Panc1 (cell line): Measurements from ENCODE around the gene TMEM9B. TPM values are rescaled to one million over a fixed set of nuclear protein-coding genes. Genes with fewer than 3 reads are reported as not detected.

Experiments
- ATAC-seq: fragments of 200-7000 bp; cut with Tn5 transposase; 2 replicates; pipeline ENCODE4 v1.9.1; 2020; ENCODE audit warnings: mild to moderate bottlenecking, moderate library complexity
- BruUV-seq: library from RNA; stranded (reverse); fragments of 400-500 nt; replicated peaks from 2 replicates; lab custom pipeline; 2021; lab: Mats Ljungman, UMichigan
- CTCF ChIA-PET: fragments of 300-600 bp; sonication (Branson Sonifier 250); formaldehyde crosslinking; loops from one replicate; lab custom pipeline; 2022; ENCODE audit warnings: antibody characterized with exemption; lab: Charles Lee
- POLR2A ChIA-PET: fragments of 300-600 bp; sonication (Branson Sonifier 250); formaldehyde crosslinking; loops from one replicate; lab custom pipeline; 2022; ENCODE audit warnings: antibody characterized with exemption; lab: Charles Lee
- DNase-seq: peaks from one replicate; pipeline ENCODE4 v3.0.0-alpha.2; 2010; ENCODE audit warnings: low read depth, low spot score
- H3K27ac ChIP-seq: 2 replicates; pipeline ENCODE4 v1.5.1; 2011; ENCODE audit warnings: mild to moderate bottlenecking, low read length, inconsistent platforms
- H3K27me3 ChIP-seq: fragments of 200-500 bp; sonication (Bioruptor generic); 2 replicates; pipeline ENCODE4 v1.6.0; 2014; ENCODE audit warnings: low read length, inconsistent platforms; ENCODE audit not compliant: control insufficient read depth, insufficient read depth
- H3K36me3 ChIP-seq: fragments of 200-500 bp; sonication (Bioruptor generic); 2 replicates; pipeline ENCODE4 v1.5.1; 2014; ENCODE audit warnings: inconsistent platforms, mild to moderate bottlenecking, low read length, moderate library complexity; ENCODE audit not compliant: control insufficient read depth, insufficient read depth
- H3K4me1 ChIP-seq: 2 replicates; pipeline ENCODE4 v1.5.1; 2011; ENCODE audit warnings: inconsistent platforms, mild to moderate bottlenecking, low read length, moderate library complexity; ENCODE audit not compliant: control insufficient read depth, insufficient read depth
- H3K4me3 ChIP-seq, 2 experiments: 2 replicates each; pipeline ENCODE4 v1.5.1; 2011 to 2012; ENCODE audit warnings: low read depth in 2 of 2, low read length in 2 of 2, mild to moderate bottlenecking in 2 of 2, inconsistent platforms in 1 of 2, moderate library complexity in 1 of 2
- H3K9me3 ChIP-seq: fragments of 200-500 bp; sonication (Bioruptor generic); 2 replicates; pipeline ENCODE4 v1.5.1; 2014; ENCODE audit warnings: low read depth, mild to moderate bottlenecking, inconsistent platforms, low read length, moderate library complexity; ENCODE audit not compliant: control insufficient read depth, insufficient read depth
- CTCF ChIP-seq: fragments of 450-650 bp; IDR thresholded peaks from 2 replicates; pipeline ENCODE4 v1.5.1; 2017; ENCODE audit warnings: mild to moderate bottlenecking
- POLR2AphosphoS5 ChIP-seq: IDR thresholded peaks from 2 replicates; pipeline ENCODE4 v1.6.1; 2012; ENCODE audit warnings: mild to moderate bottlenecking, low read depth, low read length, moderate library complexity
- SIN3A ChIP-seq: IDR thresholded peaks from 2 replicates; pipeline ENCODE4 v1.6.1; 2012; ENCODE audit warnings: low read depth, mild to moderate bottlenecking, low read length, moderate library complexity, borderline replicate concordance; ENCODE audit not compliant: insufficient read depth
- TCF7L2 ChIP-seq: IDR thresholded peaks from 2 replicates; pipeline ENCODE4 v1.6.1; 2011; ENCODE audit warnings: mild to moderate bottlenecking, low read depth, low read length, inconsistent platforms
- in situ Hi-C: cut with HindIII; loops from 2 replicates; pipeline ENCODE4 v1.10.0; 2016; ENCODE audit warnings: low sequenced_read_pairs, low pct_unique_long_range_greater_than_20kb
- intact Hi-C: fragments of 100-400 bp; cut with micrococcal nuclease; formaldehyde crosslinking; loops from one replicate; pipeline ENCODE4 v1.10.0; 2022; ENCODE audit not compliant: unreplicated experiment
- total RNA-seq: library from RNA; stranded (reverse); gene quantifications from one replicate; pipeline ENCODE4 v1.2.1, GENCODE V29; 2021; ENCODE audit not compliant: unreplicated experiment
- TF ChIP-seq, protein P1 (sequence below), 2 experiments: IDR thresholded peaks; 2 replicates each; pipeline ENCODE4 v1.6.1; 2011 to 2012; ENCODE audit warnings: low read depth in 2 of 2, control low read depth in 1 of 2, low read length in 1 of 2, mild to moderate bottlenecking in 1 of 2, moderate library complexity in 1 of 2; ENCODE audit not compliant: insufficient read depth in 1 of 2

The TMEM9B gene
- total RNA-seq, 1 experiment from 2014 or later: 76.2 TPM

GRCh38 chr11:8971196-8971923 lies 7.1 kb upstream of the TMEM9B start:
- Histone ChIP-seq H3K9me3 (no peaks in the 10 kb centered on the region), H3K36me3 (no peaks in the 10 kb centered on the region), H3K4me3 (no peak overlapping the region), H3K27me3 (no peaks in the 10 kb centered on the region), H3K27ac (no peak overlapping the region), H3K4me1 (no peaks in the 10 kb centered on the region)
- TSS peak; percentile 31 for BruUV-seq
- CTCF ChIA-PET: no interaction called here
- no peak for ATAC-seq
- in situ Hi-C loops: no loop called here
- POLR2A ChIA-PET: no interaction called here
- TF ChIP-seq SIN3A (no peak), CTCF (no peak), POLR2AphosphoS5 (no peak), TCF7L2 (no peak)
- TF ChIP-seq, protein P1, sequence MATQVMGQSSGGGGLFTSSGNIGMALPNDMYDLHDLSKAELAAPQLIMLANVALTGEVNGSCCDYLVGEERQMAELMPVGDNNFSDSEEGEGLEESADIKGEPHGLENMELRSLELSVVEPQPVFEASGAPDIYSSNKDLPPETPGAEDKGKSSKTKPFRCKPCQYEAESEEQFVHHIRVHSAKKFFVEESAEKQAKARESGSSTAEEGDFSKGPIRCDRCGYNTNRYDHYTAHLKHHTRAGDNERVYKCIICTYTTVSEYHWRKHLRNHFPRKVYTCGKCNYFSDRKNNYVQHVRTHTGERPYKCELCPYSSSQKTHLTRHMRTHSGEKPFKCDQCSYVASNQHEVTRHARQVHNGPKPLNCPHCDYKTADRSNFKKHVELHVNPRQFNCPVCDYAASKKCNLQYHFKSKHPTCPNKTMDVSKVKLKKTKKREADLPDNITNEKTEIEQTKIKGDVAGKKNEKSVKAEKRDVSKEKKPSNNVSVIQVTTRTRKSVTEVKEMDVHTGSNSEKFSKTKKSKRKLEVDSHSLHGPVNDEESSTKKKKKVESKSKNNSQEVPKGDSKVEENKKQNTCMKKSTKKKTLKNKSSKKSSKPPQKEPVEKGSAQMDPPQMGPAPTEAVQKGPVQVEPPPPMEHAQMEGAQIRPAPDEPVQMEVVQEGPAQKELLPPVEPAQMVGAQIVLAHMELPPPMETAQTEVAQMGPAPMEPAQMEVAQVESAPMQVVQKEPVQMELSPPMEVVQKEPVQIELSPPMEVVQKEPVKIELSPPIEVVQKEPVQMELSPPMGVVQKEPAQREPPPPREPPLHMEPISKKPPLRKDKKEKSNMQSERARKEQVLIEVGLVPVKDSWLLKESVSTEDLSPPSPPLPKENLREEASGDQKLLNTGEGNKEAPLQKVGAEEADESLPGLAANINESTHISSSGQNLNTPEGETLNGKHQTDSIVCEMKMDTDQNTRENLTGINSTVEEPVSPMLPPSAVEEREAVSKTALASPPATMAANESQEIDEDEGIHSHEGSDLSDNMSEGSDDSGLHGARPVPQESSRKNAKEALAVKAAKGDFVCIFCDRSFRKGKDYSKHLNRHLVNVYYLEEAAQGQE (IDR thresholded peaks at IDR 0.05; ENCODE audit: insufficient read depth in 1 of 2, low read depth in 2 of 2, low read length in 1 of 2): no peak
- intact Hi-C loops: no loop called here
- DNase-seq: no peak

GRCh38 chr11:8967184-8967583 lies 2.9 kb upstream of the TMEM9B start:
- Histone ChIP-seq H3K36me3 (no peaks in the 10 kb centered on the region; the same call in 1 of the 2 replicates), H3K4me3 (no peak overlapping the region), H3K4me1 (peaks cover 23% of the 10 kb centered on the region), H3K27ac (no peak overlapping the region), H3K27me3 (no peaks in the 10 kb centered on the region), H3K9me3 (no peaks in the 10 kb centered on the region)
- BruUV-seq: no TSS peak
- TF ChIP-seq POLR2AphosphoS5: no peak
- TF ChIP-seq CTCF: no peak
- no peak for TF ChIP-seq TCF7L2
- TF ChIP-seq, protein P1 (IDR thresholded peaks at IDR 0.05; ENCODE audit: insufficient read depth in 1 of 2, low read depth in 2 of 2, low read length in 1 of 2): no peak
- TF ChIP-seq SIN3A: no peak
- DNase-seq (no peak), ATAC-seq (no peak)
- in situ Hi-C loops: no loop called here
- POLR2A ChIA-PET: no interaction called here
- CTCF ChIA-PET: no interaction called here
- intact Hi-C loops: no loop called here
